OCI-LY3 (cell line): ENCODE results near the gene STIM1.

Experiments used
- CTCF ChIP-seq: fragments of 200-600, 300-600 bp; sonication (generic); IDR thresholded peaks from 2 replicates; pipeline ENCODE4 v1.5.1; 2014; ENCODE audit warnings: antibody characterized with exemption, low read length, low read depth
- EZH2phosphoT487 ChIP-seq: fragments of 200-600 bp; shearing (Covaris generic); IDR thresholded peaks from 2 replicates; pipeline ENCODE4 v1.6.1; 2018; ENCODE audit warnings: antibody characterized with exemption, mixed run types, low read depth

- TF ChIP-seq CTCF (no peak), EZH2phosphoT487 (no peak)
Measured at GRCh38 chr11:4039011-4039410, 183.5 kb downstream of the STIM1 start.
